Panc1 (cell line): ENCODE data around the gene ITPKB. TPM values are rescaled to one million over a fixed set of nuclear protein-coding genes. Genes with fewer than 3 reads are reported as not detected.

ENCODE experiments used
- ATAC-seq: fragments of 200-7000 bp; cut with Tn5 transposase; 2 replicates; pipeline ENCODE4 v1.9.1; 2020; ENCODE audit warnings: mild to moderate bottlenecking, moderate library complexity
- BruUV-seq: library from RNA; stranded (reverse); fragments of 400-500 nt; replicated peaks from 2 replicates; lab custom pipeline; 2021; lab: Mats Ljungman, UMichigan
- CTCF ChIA-PET: fragments of 300-600 bp; sonication (Branson Sonifier 250); formaldehyde crosslinking; loops from one replicate; lab custom pipeline; 2022; ENCODE audit warnings: antibody characterized with exemption; lab: Charles Lee
- POLR2A ChIA-PET: fragments of 300-600 bp; sonication (Branson Sonifier 250); formaldehyde crosslinking; loops from one replicate; lab custom pipeline; 2022; ENCODE audit warnings: antibody characterized with exemption; lab: Charles Lee
- DNase-seq: peaks from one replicate; pipeline ENCODE4 v3.0.0-alpha.2; 2010; ENCODE audit warnings: low read depth, low spot score
- H3K27ac ChIP-seq: 2 replicates; pipeline ENCODE4 v1.5.1; 2011; ENCODE audit warnings: mild to moderate bottlenecking, low read length, inconsistent platforms
- H3K27me3 ChIP-seq: fragments of 200-500 bp; sonication (Bioruptor generic); 2 replicates; pipeline ENCODE4 v1.6.0; 2014; ENCODE audit warnings: low read length, inconsistent platforms; ENCODE audit not compliant: control insufficient read depth, insufficient read depth
- H3K36me3 ChIP-seq: fragments of 200-500 bp; sonication (Bioruptor generic); 2 replicates; pipeline ENCODE4 v1.5.1; 2014; ENCODE audit warnings: inconsistent platforms, mild to moderate bottlenecking, low read length, moderate library complexity; ENCODE audit not compliant: control insufficient read depth, insufficient read depth
- H3K4me1 ChIP-seq: 2 replicates; pipeline ENCODE4 v1.5.1; 2011; ENCODE audit warnings: inconsistent platforms, mild to moderate bottlenecking, low read length, moderate library complexity; ENCODE audit not compliant: control insufficient read depth, insufficient read depth
- H3K4me3 ChIP-seq, 2 experiments: 2 replicates each; pipeline ENCODE4 v1.5.1; 2011 to 2012; ENCODE audit warnings: low read depth in 2 of 2, low read length in 2 of 2, mild to moderate bottlenecking in 2 of 2, inconsistent platforms in 1 of 2, moderate library complexity in 1 of 2
- H3K9me3 ChIP-seq: fragments of 200-500 bp; sonication (Bioruptor generic); 2 replicates; pipeline ENCODE4 v1.5.1; 2014; ENCODE audit warnings: low read depth, mild to moderate bottlenecking, inconsistent platforms, low read length, moderate library complexity; ENCODE audit not compliant: control insufficient read depth, insufficient read depth
- CTCF ChIP-seq: fragments of 450-650 bp; IDR thresholded peaks from 2 replicates; pipeline ENCODE4 v1.5.1; 2017; ENCODE audit warnings: mild to moderate bottlenecking
- POLR2AphosphoS5 ChIP-seq: IDR thresholded peaks from 2 replicates; pipeline ENCODE4 v1.6.1; 2012; ENCODE audit warnings: mild to moderate bottlenecking, low read depth, low read length, moderate library complexity
- SIN3A ChIP-seq: IDR thresholded peaks from 2 replicates; pipeline ENCODE4 v1.6.1; 2012; ENCODE audit warnings: low read depth, mild to moderate bottlenecking, low read length, moderate library complexity, borderline replicate concordance; ENCODE audit not compliant: insufficient read depth
- TCF7L2 ChIP-seq: IDR thresholded peaks from 2 replicates; pipeline ENCODE4 v1.6.1; 2011; ENCODE audit warnings: mild to moderate bottlenecking, low read depth, low read length, inconsistent platforms
- in situ Hi-C: cut with HindIII; loops from 2 replicates; pipeline ENCODE4 v1.10.0; 2016; ENCODE audit warnings: low sequenced_read_pairs, low pct_unique_long_range_greater_than_20kb
- intact Hi-C: fragments of 100-400 bp; cut with micrococcal nuclease; formaldehyde crosslinking; loops from one replicate; pipeline ENCODE4 v1.10.0; 2022; ENCODE audit not compliant: unreplicated experiment
- total RNA-seq: library from RNA; stranded (reverse); gene quantifications from one replicate; pipeline ENCODE4 v1.2.1, GENCODE V29; 2021; ENCODE audit not compliant: unreplicated experiment
- TF ChIP-seq, protein P1 (sequence below), 2 experiments: IDR thresholded peaks; 2 replicates each; pipeline ENCODE4 v1.6.1; 2011 to 2012; ENCODE audit warnings: low read depth in 2 of 2, control low read depth in 1 of 2, low read length in 1 of 2, mild to moderate bottlenecking in 1 of 2, moderate library complexity in 1 of 2; ENCODE audit not compliant: insufficient read depth in 1 of 2

ITPKB gene
- total RNA-seq, 1 experiment from 2014 or later = 10.9 TPM

DNA sequence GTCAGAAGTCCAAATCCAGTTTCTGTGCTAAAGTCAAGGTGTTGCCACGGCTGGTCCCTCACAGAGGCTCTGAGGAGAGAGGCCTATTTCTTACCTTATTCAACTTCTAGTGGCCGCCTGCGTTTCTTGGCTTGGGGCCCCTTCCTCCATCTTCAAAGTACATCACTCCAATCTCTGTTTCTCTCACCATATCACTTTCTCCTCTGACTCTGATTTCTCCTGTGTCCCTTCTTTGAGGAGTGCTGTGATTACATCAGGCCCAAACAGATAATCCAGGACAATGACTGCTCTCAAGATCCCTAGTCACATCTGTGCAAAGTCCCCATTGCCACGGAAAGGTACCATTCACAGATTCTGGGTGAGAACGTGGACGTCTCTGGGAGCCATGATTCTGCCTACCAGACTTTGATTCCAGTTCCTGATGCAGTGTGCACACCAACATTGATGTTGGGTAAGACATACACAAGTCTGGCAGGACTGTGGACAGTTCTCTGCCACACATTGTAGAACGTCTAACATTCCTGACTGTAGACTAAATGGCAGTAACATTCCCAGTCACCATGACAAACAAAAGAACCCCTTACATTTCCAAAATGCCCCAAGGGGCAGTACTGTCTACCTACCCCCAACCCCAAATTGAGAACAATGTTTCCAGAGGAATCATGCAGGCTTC lies 43.0 kb upstream of the ITPKB start:
- POLR2A ChIA-PET = no interaction called here
- H3K4me1 ChIP-seq = peaks cover 13% of the 10 kb centered on the region; the same call in 1 of the 2 replicates
- no peaks in the 10 kb centered on the region for H3K9me3 ChIP-seq
- CTCF ChIA-PET = no interaction called here
- H3K36me3 ChIP-seq = no peaks in the 10 kb centered on the region
- in situ Hi-C loops (no loop called here), intact Hi-C loops (no loop called here)
- TF ChIP-seq, protein P1, sequence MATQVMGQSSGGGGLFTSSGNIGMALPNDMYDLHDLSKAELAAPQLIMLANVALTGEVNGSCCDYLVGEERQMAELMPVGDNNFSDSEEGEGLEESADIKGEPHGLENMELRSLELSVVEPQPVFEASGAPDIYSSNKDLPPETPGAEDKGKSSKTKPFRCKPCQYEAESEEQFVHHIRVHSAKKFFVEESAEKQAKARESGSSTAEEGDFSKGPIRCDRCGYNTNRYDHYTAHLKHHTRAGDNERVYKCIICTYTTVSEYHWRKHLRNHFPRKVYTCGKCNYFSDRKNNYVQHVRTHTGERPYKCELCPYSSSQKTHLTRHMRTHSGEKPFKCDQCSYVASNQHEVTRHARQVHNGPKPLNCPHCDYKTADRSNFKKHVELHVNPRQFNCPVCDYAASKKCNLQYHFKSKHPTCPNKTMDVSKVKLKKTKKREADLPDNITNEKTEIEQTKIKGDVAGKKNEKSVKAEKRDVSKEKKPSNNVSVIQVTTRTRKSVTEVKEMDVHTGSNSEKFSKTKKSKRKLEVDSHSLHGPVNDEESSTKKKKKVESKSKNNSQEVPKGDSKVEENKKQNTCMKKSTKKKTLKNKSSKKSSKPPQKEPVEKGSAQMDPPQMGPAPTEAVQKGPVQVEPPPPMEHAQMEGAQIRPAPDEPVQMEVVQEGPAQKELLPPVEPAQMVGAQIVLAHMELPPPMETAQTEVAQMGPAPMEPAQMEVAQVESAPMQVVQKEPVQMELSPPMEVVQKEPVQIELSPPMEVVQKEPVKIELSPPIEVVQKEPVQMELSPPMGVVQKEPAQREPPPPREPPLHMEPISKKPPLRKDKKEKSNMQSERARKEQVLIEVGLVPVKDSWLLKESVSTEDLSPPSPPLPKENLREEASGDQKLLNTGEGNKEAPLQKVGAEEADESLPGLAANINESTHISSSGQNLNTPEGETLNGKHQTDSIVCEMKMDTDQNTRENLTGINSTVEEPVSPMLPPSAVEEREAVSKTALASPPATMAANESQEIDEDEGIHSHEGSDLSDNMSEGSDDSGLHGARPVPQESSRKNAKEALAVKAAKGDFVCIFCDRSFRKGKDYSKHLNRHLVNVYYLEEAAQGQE (IDR thresholded peaks at IDR 0.05; ENCODE audit: insufficient read depth in 1 of 2, low read depth in 2 of 2, low read length in 1 of 2) = peak in 1 of 2 experiments; percentile 28; a peak in 1 of 4 replicates
- no peak for TF ChIP-seq TCF7L2
- TF ChIP-seq CTCF = no peak
- no peak for TF ChIP-seq SIN3A
- H3K27me3 ChIP-seq = no peaks in the 10 kb centered on the region
- H3K27ac ChIP-seq = no peak overlapping the region
- ATAC-seq (no peak), DNase-seq (no peak)
- no peak overlapping the region for H3K4me3 ChIP-seq
- no TSS peak for BruUV-seq

DNA sequence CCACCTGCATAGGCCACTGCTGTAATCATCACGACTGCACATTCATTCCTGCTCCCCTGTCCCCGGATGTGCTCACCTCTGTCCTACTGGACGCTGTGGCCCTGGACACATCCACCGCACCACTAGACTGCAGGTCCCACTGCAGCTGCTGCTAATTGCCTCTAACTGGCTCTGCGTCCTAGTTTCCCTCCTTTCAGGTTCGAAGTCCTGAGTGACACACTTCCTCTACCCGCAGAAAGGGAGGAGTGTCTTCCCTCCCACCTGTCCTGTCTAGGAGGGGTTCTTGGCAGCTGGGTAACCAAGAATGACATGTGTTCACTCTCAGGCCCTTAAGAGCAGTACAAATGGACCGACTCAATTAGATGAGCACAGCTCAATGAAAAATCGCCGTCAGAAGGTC lies 40.5 kb upstream of the ITPKB start:
- CTCF ChIA-PET = no interaction called here
- in situ Hi-C loops (no loop called here), intact Hi-C loops (no loop called here)
- DNase-seq (no peak), ATAC-seq (no peak)
- H3K27ac ChIP-seq = no peak overlapping the region
- peaks cover 13% of the 10 kb centered on the region; the same call in 1 of the 2 replicates for H3K4me1 ChIP-seq
- H3K27me3 ChIP-seq = no peaks in the 10 kb centered on the region
- no peaks in the 10 kb centered on the region for H3K36me3 ChIP-seq
- no peaks in the 10 kb centered on the region for H3K9me3 ChIP-seq
- no peak overlapping the region for H3K4me3 ChIP-seq
- BruUV-seq = no TSS peak
- POLR2A ChIA-PET = no interaction called here
- TF ChIP-seq POLR2AphosphoS5 = no peak
- no peak for TF ChIP-seq SIN3A
- TF ChIP-seq TCF7L2 = no peak
- TF ChIP-seq CTCF = no peak
- TF ChIP-seq, protein P1 (IDR thresholded peaks at IDR 0.05; ENCODE audit: insufficient read depth in 1 of 2, low read depth in 2 of 2, low read length in 1 of 2) = no peak
